K562 (cell line): Measurements from ENCODE around the gene NFIL3. TPM values are rescaled to one million over a fixed set of nuclear protein-coding genes. Genes with fewer than 3 reads are reported as not detected.

Source experiments
- ATAC-seq: fragments of 200-7000 bp; cut with Tn5 transposase; 3 replicates; pipeline ENCODE4 v1.9.1; 2020; ENCODE audit warnings: moderate library complexity
- BruUV-seq: library from RNA; stranded (reverse); fragments of 400-500 nt; replicated peaks from 2 replicates; lab custom pipeline; 2021; lab: Mats Ljungman, UMichigan
- CTCF ChIA-PET: fragments of 300-600 bp; formaldehyde crosslinking; extraction: SDS; loops from one replicate; lab custom pipeline; 2021; ENCODE audit warnings: low intra/inter-chr PET ratio; lab: Yijun Ruan, JAX
- POLR2A ChIA-PET: fragments of 300-600, 350-650 bp; sonication (Branson Sonifier 250); formaldehyde crosslinking; extraction: SDS; loops from one replicate; lab custom pipeline; 2021; ENCODE audit warnings: antibody characterized with exemption, inconsistent platforms; lab: Yijun Ruan, JAX
- DNase-seq, 4 experiments: peaks; one replicate each; pipeline versions ENCODE4 v3.0.0 to v3.0.0-alpha.2; 2011 to 2018; ENCODE audit warnings: low spot score in 3 of 4, mixed read lengths in 3 of 4; ENCODE audit errors: extremely low read depth in 1 of 4
- FAIRE-seq: peaks from 2 replicates; lab custom pipeline; 2011; peaks lifted over from hg19 to GRCh38; lab: Jason Lieb, UNC
- H2AFZ ChIP-seq: 2 replicates; pipeline ENCODE4 v1.6.0; 2011; ENCODE audit warnings: low read depth, low read length, control low read depth, inconsistent platforms
- H3K27ac ChIP-seq: fragments of 200-600 bp; 3 replicates; pipeline ENCODE4 v1.8.0; 2011; ENCODE audit warnings: low read depth, mild to moderate bottlenecking, control low read depth, inconsistent platforms, low read length, moderate library complexity, mixed read lengths; ENCODE audit errors: extremely low read depth
- H3K27me3 ChIP-seq, 2 experiments: fragments of 300-600 bp in 1 of 2; 2 replicates in 1 of 2; 3 replicates in 1 of 2; pipeline versions ENCODE4 v1.6.0 to v1.8.0; 2011; ENCODE audit warnings: inconsistent platforms in 2 of 2, low read length in 2 of 2, mild to moderate bottlenecking in 1 of 2, mixed read lengths in 1 of 2, moderate library complexity in 1 of 2; ENCODE audit not compliant: control insufficient read depth in 2 of 2, insufficient read depth in 2 of 2
- H3K36me3 ChIP-seq: fragments of 300-600 bp; 3 replicates; pipeline ENCODE4 v1.8.0; 2011; ENCODE audit warnings: mild to moderate bottlenecking, low read length, inconsistent platforms; ENCODE audit not compliant: control insufficient read depth, insufficient read depth
- H3K4me1 ChIP-seq, 2 experiments: fragments of 200-600 bp in 1 of 2; replicated peaks in 1 of 2; 2 replicates in 1 of 2; 3 replicates in 1 of 2; pipeline versions ENCODE4 v1.5.1 to v1.8.0; 2011; ENCODE audit warnings: inconsistent platforms in 2 of 2, low read length in 2 of 2, mild to moderate bottlenecking in 1 of 2, mixed read lengths in 1 of 2, moderate library complexity in 1 of 2; ENCODE audit not compliant: control insufficient read depth in 2 of 2, insufficient read depth in 2 of 2
- H3K4me2 ChIP-seq: 2 replicates; pipeline ENCODE4 v1.6.1; 2011; ENCODE audit warnings: low read length, control low read depth, inconsistent platforms, mixed read lengths; ENCODE audit not compliant: insufficient read depth
- H3K4me3 ChIP-seq: fragments of 200-600 bp; sonication (generic), shearing (Covaris generic); 2 replicates; pipeline ENCODE4 v1.5.1; 2016; ENCODE audit warnings: control low read depth, inconsistent platforms
- H3K79me2 ChIP-seq: fragments of 200-600 bp; 3 replicates; pipeline ENCODE4 v1.8.0; 2011; ENCODE audit warnings: low read length, inconsistent platforms; ENCODE audit not compliant: control insufficient read depth, insufficient read depth
- H3K9ac ChIP-seq, 2 experiments: 2 replicates each; pipeline versions ENCODE4 v1.6.0 to v1.6.1; 2011; ENCODE audit warnings: low read depth in 2 of 2, low read length in 2 of 2, control low read depth in 1 of 2, inconsistent platforms in 1 of 2, mild to moderate bottlenecking in 1 of 2, mixed read lengths in 1 of 2; ENCODE audit not compliant: insufficient read depth in 1 of 2
- H3K9me1 ChIP-seq: one replicate; pipeline ENCODE4 v1.6.0; 2011; ENCODE audit warnings: inconsistent platforms, mild to moderate bottlenecking, low read length, moderate library complexity; ENCODE audit not compliant: control insufficient read depth, insufficient read depth
- H3K9me3 ChIP-seq: replicated peaks from 2 replicates; pipeline ENCODE4 v1.5.1; 2011; ENCODE audit warnings: low read depth, low read length, inconsistent platforms; ENCODE audit not compliant: control insufficient read depth, insufficient read depth
- H4K20me1 ChIP-seq: replicated peaks from 2 replicates; pipeline ENCODE4 v1.6.1; 2011; ENCODE audit warnings: low read length, inconsistent platforms, mixed read lengths; ENCODE audit not compliant: control insufficient read depth, insufficient read depth
- FOS ChIP-seq: IDR thresholded peaks from 3 replicates; pipeline ENCODE4 v1.6.1; 2011; ENCODE audit not compliant: insufficient read length; ENCODE audit errors: extremely low read depth
- GABPB1 ChIP-seq: sonication (generic); formaldehyde crosslinking; IDR thresholded peaks from 2 replicates; pipeline ENCODE4 v1.8.0; 2022; ENCODE audit warnings: mild to moderate bottlenecking, missing genetic modification reagents
- GTF2F1 ChIP-seq: IDR thresholded peaks from 2 replicates; pipeline ENCODE4 v1.6.1; 2011; ENCODE audit warnings: low read depth, low read length, improper control_type of control experiment
- LARP7 ChIP-seq: fragments of 450-650 bp; IDR thresholded peaks from 2 replicates; pipeline ENCODE4 v1.6.1; 2016
- TRIM28 ChIP-seq: fragments of 450-650 bp; IDR thresholded peaks from 2 replicates; pipeline ENCODE4 v1.6.1; 2017
- XRCC3 ChIP-seq: fragments of 450-650 bp; IDR thresholded peaks from 2 replicates; pipeline ENCODE4 v1.6.1; 2017; ENCODE audit warnings: mild to moderate bottlenecking, moderate library complexity
- WGBS: fragments of 100-300 bp; shearing (Covaris generic); methylation state at CpG from one replicate; pipeline ENCODE4 v1.1.6; 2016; ENCODE audit warnings: low coverage, mixed read lengths; ENCODE audit not compliant: insufficient coverage; ENCODE audit errors: missing lambda C conversion rate; 5-methylcytosine and 5-hydroxymethylcytosine counted together
- in situ Hi-C: fragments of 300-500 bp; cut with MboI; formaldehyde crosslinking; loops from 4 replicates; pipeline ENCODE4 v1.15.0; 2018; ENCODE audit warnings: inconsistent platforms, mixed read lengths
- intact Hi-C: fragments of 100-400 bp; cut with micrococcal nuclease; formaldehyde crosslinking; loops from 2 replicates; pipeline ENCODE4 v1.14.2; 2022
- polyA plus RNA-seq, 8 experiments: library from polyadenylated mRNA; depleted of rRNA in 4 of 8; stranded (reverse) in 5 of 8; unstranded in 3 of 8; fragments of >200 nt; fragmentation: Nextera tagmentation in 2 of 8; fragmentation: Illumina TruSeq in 1 of 8; extraction: Ambion mirVana in 2 of 8; extraction: Trizol in 1 of 8; gene quantifications; 2 replicates each; pipeline versions ENCODE4 v1.2.1 to v1.2.3, GENCODE V29; 2011 to 2014; ENCODE audit warnings: inconsistent platforms in 1 of 8, missing spikeins in 1 of 8
- total RNA-seq, 7 experiments: library from RNA; depleted of rRNA in 6 of 7; stranded (reverse); fragments of >200 nt in 6 of 7; fragmentation: Illumina TruSeq in 2 of 7; extraction: Trizol in 2 of 7; gene quantifications; 2 replicates each; pipeline versions ENCODE4 v1.2.1 to v1.2.3, GENCODE V29; 2011 to 2021; ENCODE audit warnings: low replicate concordance in 1 of 7
- TF ChIP-seq, protein P1 (sequence below): sonication (generic); formaldehyde crosslinking; IDR thresholded peaks from 2 replicates; pipeline ENCODE4 v1.8.0; 2022; ENCODE audit warnings: missing genetic modification reagents, mild to moderate bottlenecking, borderline replicate concordance

The NFIL3 gene
- total and polyA plus RNA-seq, 9 of the 15 experiments (the other 6 are each of a cell fraction or from before 2014, with no cell fraction given) = 3.2 to 16.1 (median 9.3) TPM

DNA sequence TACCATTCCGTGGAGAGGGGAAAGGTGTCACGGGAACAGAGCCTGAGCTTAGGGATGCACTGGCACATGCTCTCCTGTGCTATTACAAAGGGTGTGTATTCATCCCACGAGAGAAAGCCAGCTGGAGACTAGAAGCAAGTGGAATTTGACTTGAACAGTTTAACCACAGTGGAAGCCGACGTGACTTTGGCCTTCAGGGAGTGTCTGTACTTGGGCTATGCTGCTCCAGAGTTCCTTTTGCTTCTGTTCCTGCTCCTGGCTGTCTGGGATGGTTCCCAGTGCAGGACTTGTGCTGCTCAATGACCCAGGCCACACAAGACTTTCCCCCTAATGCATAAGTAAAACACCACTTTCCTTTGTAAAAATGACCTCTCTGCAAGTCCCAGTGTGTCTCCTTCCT, 7.9 kb upstream of the NFIL3 start:
- ATAC-seq (no peak), DNase-seq (no peak), FAIRE-seq (no peak)
- Histone ChIP-seq H2AFZ (no peak overlapping the region), H3K79me2 (no peaks in the 10 kb centered on the region), H3K4me2 (no peak overlapping the region), H3K36me3 (no peaks in the 10 kb centered on the region), H3K4me1 (no peaks in the 10 kb centered on the region), H3K27ac (no peak overlapping the region), H4K20me1 (no peaks in the 10 kb centered on the region), H3K9me1 (no peaks in the 10 kb centered on the region), H3K4me3 (no peak overlapping the region), H3K9me3 (no peaks in the 10 kb centered on the region), H3K9ac (no peak overlapping the region), H3K27me3 (peaks cover 1 to 47% of the 10 kb centered on the region in 2 experiments)
- TF ChIP-seq, protein P1, sequence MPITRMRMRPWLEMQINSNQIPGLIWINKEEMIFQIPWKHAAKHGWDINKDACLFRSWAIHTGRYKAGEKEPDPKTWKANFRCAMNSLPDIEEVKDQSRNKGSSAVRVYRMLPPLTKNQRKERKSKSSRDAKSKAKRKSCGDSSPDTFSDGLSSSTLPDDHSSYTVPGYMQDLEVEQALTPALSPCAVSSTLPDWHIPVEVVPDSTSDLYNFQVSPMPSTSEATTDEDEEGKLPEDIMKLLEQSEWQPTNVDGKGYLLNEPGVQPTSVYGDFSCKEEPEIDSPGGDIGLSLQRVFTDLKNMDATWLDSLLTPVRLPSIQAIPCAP (CRISPR knock-in tag) = no peak
- TF ChIP-seq LARP7 (no peak), GABPB1 (CRISPR knock-in tag) (no peak), XRCC3 (no peak), TRIM28 (no peak), GTF2F1 (no peak), FOS (no peak)
- POLR2A ChIA-PET = no interaction called here
- in situ Hi-C loops = loop anchor here (25.0 kb wide), 1 partner anchor 519 kb away; no protein-coding TSS in a partner anchor
- intact Hi-C loops = loop anchor here (10.0 kb wide), 1 partner anchor 243 kb away; no protein-coding TSS in a partner anchor
- WGBS = 4% methylated on average over 5 of the region's 5 CpGs
- no TSS peak for BruUV-seq
- CTCF ChIA-PET = interaction anchor here (0.6 kb wide), 1 partner anchor 1190 kb away, joined by 4 read pairs; no protein-coding TSS in a partner anchor
